ENCODE results near the gene BROX.
"Not testable (repeated sequence)": the region's sequence is repeated elsewhere in the genome, so short reads cannot be mapped to it uniquely, and the experiment has no call there.

Gene BROX

DNA sequence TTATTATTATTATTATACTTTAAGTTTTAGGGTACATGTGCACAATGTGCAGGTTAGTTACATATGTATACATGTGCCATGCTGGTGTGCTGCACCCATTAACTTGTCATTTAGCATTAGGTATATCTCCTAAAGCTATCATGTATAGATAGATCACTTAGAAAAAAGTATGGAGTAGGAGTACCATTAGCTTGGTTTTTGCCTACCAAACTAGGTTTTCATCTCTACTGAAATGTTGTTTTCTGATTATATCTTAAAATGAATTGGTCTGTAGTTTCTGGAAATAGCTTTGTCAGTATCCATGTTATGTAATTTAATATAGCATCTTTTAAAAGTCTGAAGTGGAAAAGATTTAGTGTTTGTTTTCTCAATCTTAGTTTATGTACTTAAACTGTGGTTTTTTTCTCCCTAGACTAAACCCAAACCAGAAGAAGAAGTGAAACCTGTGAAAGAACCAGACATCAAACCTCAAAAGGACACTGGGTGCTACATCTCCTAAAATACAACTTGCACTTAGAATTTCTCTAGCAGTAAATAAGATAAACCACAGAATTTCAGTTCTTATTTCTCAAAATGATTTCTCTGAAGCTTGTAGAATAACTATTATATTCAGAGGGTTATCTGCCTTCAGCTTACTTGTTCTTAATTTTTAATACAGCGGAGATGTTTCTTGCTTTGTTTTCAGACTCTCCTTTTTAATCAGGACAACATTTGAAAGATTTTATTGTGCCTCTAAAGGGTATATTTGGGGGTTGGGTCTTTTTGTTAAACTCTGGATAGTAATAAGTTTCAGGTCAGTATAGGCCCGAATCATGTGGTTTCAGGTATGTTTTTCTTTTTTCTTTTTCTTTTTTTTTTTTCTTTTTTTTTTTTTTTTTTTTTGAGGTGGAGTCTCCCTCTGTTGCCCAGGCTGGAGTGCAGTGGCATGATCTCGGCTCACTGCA lies 20.1 kb downstream of the BROX start:
- no peak for DNase-seq

DNA sequence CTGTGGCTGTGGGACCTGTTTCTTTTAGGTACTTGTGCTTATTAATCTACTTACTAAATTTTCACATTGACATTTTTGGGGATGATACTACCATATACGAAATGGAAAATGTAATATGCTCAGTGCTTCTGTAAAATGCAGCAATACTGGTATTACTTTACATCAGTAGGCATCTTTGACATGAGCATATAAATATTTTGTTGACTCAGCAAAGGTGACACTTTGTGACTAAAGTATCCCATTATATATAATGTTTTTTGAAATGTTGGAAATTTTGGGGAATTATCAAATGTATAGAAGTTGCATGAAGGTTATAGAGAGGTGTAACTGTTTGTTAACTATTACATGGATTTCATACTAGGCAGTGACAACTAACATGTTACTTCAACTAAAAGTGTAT lies 22.4 kb downstream of the BROX start:
- DNase-seq, result no peak

DNA sequence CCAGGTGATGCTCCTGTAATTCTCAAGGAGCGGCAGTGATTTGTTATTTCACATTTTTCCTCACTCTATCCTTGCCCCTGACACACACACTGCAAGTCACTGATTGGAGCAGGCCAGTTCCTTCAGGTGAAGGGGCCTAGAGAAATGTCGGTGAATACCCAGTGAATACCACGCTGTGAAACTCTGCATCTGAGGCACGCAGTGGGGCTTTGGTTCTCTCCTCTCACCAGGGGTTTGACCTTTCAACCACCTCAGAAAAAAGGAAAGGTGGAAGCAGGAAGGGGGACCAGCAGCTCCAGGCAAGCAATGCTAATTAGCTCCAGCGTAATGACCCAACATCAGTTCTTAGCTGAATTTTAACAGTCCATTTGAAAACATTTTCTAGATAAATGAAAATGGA lies 24.1 kb downstream of the BROX start:
- no peak for DNase-seq

DNA sequence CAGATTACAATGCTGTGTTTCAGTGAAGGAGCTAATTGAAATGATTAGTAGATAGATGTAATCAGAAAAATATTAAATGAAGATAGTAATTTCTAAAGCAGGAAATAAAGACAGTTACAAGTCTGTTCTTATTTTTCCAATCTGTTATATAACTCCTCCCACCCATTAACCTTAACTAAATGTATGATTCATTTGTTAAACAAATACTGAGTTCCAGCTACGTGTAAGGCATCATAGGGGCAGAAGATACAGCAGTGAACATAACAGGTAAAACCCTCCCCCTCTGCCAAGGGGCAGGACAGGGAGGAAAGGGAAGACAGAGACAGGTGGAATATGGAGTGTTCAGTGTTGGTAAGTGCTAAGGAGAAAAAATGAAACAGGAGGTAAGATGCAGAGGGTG lies 24.6 kb downstream of the BROX start, which contains the start of gene FAM177B:
FAM177B (plus strand) TSS at position 231 of the 400 bp plus-strand sequence. CDS start 9,344 bp downstream, outside the sequence.
- no peak for DNase-seq

DNA sequence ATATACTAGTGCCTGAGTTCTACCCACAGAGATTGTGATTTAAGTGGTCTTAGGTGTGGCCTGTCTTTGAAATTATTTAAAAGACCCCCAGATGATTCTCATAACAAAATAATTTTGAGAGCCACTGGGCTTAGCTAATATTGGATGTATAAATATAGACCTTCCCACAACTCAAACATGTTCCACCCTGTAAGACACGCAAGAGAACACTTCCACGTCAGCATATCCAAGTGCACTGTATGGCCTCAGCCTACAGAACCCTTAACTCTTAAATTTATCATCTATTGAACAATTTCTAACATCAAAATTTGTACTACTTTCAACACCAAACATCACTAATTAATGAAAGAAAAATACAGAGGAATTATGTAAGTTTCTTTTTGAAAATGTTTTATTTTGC lies 27.1 kb downstream of the BROX start:
- DNase-seq, result no peak

DNA sequence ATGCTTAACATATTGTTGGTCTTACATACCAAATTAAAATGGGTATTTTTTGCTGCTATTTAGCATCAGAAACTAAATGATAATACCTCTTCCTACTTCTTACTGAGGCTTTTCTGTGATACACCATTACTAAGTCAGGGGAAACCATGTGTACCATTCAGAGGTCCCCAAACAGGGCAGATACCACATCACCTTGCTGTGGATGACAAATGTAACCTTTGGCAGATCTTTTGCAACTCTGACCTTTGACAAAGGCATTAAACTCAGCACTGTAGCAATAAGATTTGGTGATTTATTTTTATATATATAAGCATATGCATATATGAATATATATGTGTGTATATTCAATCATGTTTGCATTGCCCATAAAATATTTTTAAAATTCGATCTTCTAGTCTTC lies 27.6 kb downstream of the BROX start:
- DNase-seq, result no peak

DNA sequence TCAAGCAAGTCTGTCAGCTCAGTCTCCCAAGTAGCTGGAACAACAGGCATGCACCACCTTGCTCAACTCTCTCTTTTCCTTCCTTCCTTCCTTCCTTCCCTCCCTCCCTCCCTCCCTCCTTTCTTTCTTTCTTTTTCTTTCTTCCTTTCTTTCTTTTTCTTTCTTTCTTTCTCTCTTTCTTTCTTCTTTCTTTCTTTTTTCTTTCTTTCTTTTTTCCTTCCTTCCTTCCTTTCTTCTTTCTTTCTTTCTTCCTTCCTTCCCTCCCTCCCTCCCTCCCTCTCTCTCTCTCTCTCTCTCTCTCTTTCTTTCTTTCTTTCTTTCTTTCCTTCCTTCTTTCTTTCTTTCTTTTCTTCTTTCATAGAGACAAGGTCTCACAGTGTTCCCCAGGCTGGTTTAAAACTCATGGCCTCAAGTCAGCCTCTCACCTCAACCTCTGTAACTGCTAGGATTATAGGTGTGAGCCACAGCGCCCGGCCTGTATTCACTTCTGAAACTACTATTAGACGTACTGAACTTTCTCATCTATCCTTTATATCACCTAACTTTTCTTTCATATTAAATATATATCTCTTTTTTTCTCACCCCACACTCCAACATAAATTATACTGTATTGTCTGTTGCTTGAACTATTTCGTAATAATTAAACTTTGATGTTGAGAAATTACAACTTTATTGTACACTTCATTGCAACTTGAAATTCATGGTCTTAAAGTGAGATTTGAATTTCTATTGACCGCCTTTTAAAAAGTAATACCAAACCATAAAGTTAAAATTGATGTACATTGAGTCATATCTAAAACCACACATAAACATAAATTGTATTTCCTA lies 29.5 kb downstream of the BROX start:
- not testable (repeated sequence) for DNase-seq

DNA sequence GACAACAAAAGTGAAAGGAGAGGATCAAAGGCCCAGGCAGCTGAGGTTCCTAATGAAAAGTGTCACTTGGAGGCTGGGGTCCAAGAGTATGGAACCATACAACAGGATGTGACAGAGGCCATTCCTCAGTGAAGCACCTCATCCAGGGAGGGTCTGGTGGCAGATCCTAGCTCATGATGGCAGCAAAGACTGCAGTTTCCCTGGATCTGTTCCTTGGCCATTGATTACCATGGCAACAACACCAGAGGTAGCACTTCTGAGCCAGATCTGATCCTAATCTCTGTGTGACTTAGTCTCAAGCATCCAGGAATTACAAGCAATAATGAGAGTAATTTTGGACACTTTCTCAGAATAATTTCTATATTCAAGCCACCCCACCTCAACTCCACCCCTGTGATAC lies 37.6 kb downstream of the BROX start:
- DNase-seq, result no peak

DNA sequence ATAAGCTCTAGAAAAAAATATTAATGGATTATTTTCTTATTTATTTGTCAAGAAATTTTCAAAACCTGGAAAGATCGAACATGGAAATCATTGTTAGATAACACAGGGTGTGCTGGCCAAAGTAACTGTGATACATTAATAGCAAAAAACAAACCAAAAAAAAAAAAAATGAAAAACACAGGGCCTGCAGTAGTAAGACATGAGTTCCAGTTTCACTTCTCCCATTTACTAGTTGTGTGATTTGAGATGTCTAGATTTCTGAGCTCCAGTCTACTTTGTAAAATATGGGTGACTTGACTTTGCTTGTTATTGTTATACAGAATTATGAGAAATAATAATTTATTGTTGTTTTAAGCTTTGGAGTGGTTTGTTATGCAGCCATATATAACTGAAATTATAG lies 38.3 kb downstream of the BROX start:
- DNase-seq, result no peak

DNA sequence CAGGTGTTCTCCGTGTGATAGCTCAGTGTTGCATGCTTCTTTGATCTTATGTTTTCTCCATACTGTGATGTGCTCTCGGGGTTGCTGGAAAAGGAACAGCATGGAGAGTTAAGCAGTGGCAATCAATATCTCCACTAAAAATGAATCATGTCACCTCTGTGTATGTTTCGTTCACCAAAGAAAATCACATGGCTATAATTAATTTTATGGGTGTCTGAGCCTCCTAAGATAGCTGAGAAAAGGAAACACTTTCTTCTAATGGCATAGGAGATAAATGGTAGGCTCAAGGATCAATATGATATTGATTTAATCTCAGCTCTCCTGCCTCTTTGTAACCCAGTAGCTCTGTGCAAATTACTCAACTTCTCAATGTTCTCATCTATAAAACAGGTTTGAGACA lies 38.9 kb downstream of the BROX start:
- DNase-seq, result no peak

DNA sequence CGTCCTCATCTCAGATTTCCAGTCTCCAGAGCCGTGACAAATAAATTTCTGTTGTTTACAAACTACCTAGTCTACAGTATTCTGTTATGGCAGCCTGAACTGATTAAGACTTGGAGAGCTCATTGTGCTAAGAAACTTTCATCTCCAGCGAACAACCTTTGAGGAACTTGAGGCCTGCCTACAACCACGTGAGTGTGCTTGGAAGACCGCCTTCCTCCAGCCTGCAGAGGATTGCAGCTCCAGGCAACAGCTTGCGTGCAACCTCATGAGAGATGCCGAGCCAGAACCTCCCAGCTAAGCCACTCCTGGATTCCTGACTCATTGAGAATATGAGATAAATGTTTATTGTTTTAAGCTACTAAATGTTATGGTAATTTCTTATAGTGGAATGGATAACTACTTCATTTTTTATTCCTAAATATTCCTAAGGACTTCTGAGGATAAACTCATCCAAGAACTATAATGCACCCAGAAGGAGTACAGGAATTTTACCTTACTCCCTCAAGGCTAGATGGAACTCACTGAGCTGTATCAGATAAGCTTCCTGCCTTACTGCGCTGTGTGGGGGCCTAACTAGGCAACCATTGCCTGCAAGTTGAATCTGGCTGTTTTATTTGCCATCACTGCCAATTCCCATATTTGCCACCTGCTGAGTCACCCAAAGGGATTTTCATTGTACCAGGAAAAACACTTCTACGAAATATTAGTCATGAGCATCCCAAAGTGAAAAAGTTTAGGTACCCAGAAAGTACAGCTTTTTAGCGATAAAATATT lies 42.2 kb downstream of the BROX start:
- no peak for DNase-seq

DNA sequence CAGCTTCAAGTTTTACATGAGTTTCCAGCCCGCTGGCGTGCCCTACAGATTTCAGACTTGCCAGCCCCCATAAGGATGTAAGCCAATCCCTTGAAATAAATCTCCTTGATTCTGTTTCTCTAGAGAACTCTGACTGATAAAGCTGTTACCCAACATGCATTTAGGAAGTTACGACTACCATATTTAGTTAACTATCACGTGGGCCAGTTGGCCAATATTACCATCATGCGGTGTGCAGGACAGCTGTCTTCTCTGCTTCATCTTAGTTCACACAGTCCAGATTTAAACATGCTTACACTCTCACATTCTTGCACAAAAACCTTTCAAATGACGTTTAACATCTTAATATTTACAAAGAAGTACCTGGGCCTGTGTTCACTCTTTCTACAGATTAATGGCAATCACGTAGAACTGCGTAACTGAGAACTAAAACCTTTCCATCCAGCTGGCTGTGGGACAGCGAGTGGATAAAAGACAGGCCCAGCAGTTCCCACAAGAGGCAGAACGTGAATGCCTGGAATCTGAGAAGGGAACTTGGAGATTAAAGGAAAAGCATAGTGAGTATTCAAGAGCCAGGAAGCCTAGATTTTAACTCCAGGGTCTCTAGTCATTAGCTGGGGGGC lies 45.4 kb downstream of the BROX start:
- no peak for DNase-seq

DNA sequence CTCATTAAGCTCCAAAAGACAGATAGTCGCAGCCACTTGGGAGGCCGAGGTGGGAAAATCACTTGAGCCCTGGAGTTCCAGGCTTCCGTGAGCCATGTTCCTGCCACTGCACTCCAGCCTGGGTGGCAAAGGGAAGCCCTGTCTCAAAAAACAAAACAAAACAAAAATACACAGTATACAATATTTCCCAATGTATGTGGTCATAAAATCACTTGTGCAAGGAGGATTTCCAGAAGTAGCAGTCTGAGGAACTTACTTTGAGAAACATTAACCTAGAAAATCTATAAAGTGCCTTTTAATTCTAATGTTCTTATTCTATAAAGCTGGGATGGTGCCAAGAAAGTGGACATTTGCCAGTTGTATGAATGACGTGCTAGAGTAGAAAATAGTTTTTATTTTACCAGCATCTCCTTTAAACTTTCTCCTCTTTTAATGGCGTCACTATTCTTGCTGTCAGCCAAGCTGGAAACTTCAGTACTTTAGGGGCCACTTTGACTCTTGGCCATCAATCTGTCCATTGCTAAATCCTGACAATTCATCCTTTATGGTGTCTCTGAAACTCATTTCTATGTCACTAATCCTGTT lies 47.2 kb downstream of the BROX start:
- no peak for DNase-seq

DNA sequence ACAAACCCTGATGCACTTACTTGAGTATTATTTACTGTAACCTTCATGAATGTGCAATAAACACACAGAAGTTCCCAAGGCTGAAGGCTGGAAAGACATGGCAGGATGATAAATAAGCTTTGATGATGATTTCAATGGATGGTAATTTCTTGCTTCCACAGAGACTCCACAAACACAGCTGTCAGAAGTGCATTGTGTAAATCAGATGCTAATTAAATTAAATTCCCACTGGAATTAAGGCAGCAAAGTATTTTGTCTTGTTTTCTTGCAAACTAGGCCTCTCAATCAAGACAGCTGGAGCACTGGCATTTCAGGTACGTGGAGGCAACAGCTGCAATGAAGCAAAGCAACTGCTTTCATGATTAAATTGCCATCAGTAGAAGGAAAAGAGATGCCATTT lies 48.7 kb downstream of the BROX start:
- no peak for DNase-seq

DNA sequence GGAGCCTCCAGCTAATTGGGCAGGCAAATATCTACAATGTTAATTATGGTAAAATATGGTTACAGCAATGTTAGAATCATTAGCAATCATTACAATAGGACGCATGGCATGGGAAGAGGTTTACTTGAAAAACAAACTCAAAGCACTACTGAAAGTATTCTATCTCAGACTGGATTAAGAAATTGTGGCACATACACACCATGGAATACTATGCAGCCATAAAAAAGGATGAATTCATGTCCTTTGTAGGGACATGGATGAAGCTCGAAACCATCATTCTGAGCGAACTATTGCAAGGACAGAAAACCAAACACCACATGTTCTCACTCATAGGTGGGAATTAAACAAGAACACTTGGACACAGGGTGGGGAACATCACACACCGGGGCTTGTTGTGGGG lies 49.8 kb downstream of the BROX start:
- not testable (repeated sequence) for DNase-seq

DNA sequence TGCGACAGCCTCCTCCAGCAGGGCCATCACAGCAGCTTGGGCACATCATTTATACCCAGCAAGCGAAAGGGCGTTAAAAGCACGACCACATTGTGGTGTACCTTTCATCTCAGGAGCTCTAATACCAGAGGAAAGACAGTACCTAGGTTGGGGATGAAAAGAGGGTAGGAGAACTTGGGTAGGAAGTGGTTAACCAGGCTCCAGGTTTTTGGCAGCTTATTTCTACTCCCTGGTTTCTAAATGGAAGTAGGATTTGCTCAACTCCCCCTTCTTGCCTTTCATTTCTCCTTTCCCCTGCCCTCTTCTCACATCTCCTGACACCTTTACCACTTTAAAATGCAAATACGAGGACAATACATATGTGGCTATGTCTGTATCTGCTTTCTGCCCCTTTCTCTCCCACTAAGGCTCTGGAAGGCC lies 54.8 kb downstream of the BROX start:
- no peak for DNase-seq

DNA sequence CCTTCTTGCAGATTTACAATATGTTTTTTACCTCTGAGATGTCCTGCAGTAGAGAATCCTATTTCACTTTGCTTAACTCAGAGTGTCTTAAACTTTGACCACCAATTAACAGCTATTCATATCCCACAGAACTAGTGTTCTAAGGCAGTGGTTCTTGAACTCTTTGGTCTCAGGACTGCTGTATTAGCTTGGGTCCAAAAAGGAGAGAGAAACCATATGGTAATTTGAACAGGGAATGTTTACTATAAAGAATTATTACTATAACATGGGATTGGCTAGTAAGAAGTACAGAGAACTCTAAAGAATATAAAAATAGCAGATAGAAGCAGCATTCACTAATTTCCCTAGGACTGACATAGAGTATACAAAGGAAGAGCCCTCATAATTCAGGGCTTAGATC lies 56.2 kb downstream of the BROX start:
- no peak for DNase-seq

DNA sequence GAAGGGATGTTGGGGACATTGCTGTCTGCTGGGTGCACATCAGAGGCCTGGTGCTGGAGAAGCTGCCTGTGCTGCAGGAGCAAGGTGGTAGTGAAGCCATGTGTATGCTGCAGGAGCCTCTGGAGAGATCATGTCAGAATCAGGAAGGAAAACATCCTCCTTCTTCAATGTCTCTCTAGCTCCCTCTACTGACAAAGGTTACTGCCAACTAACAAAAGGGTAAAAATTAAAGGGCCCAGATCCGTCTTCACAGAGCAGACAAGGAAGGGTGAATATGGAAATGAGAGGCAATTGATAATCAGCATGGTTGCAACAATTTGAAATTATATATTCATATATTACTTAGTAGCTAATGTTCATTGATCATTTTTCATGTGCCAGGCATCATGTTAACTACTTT lies 56.8 kb downstream of the BROX start:
- no peak for DNase-seq

DNA sequence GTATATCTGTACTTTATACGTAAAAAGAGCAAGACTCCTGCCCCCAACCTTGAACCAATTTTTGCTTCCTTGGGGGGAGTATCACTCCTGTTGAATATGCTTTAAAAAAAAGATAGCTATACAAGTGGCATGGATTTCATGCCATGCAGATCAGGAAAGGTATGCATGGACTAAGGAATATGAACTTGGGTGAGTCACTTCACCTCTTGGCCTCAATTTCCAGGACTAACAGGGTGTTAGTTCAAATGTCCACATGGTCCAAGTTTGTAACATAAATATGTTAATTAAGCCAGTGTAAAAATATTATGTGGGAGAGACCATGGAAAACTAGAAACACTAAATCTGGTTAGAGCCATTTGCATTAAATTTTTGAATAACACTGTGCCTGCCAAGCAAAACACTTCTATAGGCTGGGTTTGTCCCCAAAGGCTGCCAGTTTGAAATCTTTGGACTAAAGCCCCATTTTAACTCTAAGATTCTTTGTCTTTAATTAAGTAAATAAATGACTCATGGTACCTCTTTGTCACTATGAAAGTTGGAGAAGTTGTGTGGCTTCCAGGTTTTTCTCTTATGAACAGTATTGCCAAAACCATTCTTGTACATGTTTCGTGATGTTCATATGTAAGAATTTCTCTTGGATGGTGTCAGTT lies 57.7 kb downstream of the BROX start:
- no peak for DNase-seq

DNA sequence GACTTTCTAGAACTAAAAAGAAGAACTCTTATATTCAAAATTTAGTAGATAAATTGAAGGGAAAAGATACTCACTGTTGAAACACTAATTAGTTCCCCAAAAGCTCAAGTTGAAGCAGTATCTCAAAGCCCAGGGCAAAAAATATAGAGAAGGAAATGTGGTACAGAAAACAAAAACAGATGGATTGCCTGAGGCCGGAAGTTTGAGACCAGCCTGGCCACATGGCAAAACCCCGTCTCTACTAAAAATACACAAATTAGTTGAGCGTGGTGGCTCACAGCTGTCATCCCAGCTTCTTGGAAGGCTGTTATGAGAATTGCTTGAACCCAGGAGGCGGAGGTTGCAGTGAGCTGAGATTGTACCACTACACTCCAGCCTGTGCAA lies 60.6 kb downstream of the BROX start:
- no peak for DNase-seq

DNA sequence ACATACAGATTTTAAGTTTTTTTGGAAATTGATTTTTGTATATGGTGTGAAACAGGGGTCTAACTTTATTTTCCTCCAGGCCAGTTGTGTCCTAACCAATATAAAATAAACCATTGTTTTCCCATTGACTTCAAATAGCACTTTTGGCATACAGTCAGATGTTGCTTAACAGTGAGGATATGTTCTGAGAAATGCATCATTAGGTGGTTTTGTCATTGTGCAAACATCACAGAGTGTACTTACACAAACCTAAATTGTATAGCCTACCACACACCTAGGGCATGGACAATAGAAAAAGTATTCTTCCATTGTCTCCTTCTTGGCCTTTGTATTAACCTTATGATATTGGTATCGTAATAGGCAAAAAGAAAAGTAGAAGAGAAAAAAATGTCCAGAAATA lies 65.1 kb downstream of the BROX start:
- DNase-seq, result no peak

DNA sequence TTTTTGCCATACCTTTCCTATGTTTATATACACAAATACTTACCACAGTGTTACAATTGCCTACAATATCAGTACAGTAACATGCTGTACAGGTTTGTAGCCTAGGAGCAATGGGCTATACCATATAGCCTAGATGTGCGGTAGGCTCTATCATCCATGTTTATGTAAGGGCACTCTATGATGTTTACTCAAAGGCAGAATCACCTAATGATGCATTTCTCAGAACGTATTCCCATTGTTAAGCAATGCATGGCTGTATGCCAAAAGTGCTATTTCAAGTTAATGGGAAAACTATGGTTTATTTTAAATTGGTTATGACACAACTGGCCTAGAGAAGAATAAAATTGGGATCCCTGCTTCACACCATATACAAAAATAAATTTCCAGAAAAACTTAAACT lies 65.6 kb downstream of the BROX start:
- DNase-seq, result no peak

All from activated CD4-positive, CD25-positive, alpha-beta regulatory T cell treated with anti-CD3 and anti-CD28 coated beads, Interleukin-2, amount 50 U/mL, for 72 hours (primary cell).